HG03575 (cell line): ENCODE data around the gene FUT1.
"Not testable (repeated sequence)": the region's sequence is repeated elsewhere in the genome, so short reads cannot be mapped to it uniquely, and the experiment has no call there.

Experiments
- ATAC-seq: cut with Tn5 transposase; IDR thresholded peaks from one replicate; pipeline ENCODE4 v1.9.1; 2021; ENCODE audit not compliant: unreplicated experiment, insufficient number of reproducible peaks, low FRiP score; ENCODE audit errors: extremely low read depth

Gene FUT1

DNA sequence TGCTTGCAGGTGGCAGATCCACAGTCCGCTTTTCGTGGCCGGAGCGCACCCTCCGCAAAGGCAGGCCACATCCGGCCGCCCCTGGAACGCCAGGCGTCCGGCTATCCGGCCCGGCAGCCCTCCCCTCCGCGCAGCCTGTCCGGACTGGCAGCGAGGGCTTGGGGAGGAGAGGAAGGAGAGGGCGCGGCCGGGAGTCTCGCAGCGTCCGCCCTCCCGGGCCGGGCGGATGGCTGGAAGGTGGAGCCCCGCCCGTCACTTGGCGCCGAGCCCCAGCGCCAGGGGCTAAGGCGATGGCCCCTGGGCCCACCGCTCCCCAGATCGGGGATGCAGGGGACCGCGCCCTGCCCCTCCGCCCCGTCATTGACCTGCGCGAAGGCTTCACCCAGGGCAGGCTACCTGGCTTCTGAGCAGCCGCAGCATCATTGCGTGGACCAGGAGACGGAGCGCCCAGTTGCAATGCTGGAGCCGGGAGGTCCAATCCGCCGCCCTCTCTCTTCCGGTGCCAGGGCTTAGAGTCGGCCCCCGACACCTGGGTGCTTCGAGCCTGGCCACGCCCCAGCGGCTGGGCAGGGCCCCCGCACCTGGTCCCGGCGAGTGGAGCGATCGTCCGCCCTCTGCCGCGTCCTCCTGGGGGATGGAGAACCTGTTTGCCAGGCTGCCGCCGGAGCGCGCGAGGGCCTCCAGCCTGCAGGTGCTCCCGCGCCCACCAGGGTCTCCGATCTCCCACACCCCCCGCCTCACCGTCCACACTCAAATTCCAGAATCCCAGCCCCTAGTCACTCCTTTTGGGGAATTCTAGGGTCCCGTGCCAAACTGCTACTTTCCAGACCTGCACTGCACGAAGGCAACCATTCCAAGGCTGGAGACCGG, at the start of gene FUT1:
Gene FUT1 (minus strand): TSS at position 146 of the 870 bp plus-strand sequence. CDS start 1,360 bp downstream, outside the sequence.
- no peak for ATAC-seq

DNA sequence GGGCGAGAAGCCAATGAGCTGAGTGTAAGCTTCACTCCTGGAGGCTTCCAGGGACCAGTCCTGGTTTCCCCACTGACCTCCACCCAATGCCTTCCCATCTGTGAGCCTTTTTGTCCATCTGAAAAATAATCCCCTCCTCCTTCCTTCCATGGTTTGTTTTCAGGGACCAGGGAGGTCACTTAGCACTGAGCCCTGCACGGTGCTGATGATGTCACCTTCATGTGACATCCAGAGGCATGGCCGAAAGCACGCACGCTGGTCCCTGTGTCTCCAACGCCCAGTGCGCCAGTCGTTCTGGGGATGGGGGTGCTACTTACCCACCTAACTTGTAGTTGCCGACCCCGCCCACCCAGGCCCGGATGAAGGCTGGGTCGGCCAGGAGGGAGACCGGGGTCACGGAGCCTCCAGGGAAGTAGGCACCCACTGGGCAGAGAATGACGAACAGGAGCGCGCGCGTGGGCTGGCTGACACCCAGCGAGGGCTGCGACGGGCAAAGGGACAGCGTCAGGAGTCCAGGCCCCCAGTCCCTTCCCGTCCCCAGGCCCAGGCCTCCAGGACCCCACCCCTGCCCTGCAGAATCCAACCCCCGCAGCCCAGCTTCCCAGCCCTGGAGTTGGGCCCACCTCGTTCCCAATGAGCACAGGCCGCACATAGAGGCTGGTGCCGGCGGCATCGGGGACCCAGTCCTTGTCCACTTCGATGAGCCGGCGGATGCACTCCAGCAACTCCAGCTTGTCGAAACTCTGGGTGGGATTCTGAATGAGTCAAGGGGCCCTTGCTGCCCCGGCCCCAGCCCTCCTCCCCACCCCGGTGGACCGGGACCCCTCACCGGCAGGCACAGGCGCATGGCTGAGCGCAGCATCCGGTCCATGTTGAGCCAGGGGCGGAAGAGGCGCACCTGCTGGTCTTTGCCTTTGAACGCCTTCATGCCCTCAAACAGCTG, 47.2 kb upstream of the FUT1 start:
- ATAC-seq = no peak

DNA sequence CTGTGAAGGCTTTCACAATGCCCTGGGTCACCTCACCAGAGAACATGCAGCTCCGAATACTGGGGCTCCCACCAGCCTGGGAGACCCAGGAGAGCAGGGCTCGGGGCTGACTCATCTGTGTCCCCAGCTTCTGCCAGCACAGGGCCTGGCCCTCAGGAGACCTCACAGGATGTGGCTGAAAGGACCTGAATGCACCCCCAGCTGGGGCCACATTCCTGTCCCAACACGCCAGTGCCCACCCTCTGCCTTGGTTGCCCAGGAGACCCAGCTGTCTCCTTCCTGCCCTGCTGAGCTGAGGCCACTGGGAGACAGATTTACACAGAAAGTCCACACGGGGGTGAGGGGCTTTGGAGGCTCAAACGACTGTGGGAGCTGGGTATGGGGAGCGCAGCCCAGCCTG, 46.5 kb upstream of the FUT1 start:
- no peak for ATAC-seq

DNA sequence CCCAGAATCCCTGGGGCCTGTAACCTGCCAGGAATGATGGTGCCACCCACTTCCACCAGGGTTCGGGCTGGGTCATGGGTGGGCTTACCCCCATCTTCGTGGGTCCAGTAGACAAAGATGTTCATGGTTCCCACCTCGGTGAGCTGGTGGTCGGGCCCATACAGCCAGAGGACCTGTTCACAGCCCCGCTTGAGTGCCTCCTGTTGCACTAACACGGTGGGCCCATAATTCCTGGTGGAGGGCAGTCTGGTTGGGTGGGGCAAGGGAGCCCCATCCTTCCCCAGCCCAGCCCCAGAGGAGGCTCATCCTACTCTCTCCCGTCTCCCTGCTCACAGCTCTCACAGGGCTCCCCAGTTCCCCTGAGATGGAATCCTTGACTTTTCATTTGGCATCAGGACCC, 44.7 kb upstream of the FUT1 start:
- no peak for ATAC-seq

DNA sequence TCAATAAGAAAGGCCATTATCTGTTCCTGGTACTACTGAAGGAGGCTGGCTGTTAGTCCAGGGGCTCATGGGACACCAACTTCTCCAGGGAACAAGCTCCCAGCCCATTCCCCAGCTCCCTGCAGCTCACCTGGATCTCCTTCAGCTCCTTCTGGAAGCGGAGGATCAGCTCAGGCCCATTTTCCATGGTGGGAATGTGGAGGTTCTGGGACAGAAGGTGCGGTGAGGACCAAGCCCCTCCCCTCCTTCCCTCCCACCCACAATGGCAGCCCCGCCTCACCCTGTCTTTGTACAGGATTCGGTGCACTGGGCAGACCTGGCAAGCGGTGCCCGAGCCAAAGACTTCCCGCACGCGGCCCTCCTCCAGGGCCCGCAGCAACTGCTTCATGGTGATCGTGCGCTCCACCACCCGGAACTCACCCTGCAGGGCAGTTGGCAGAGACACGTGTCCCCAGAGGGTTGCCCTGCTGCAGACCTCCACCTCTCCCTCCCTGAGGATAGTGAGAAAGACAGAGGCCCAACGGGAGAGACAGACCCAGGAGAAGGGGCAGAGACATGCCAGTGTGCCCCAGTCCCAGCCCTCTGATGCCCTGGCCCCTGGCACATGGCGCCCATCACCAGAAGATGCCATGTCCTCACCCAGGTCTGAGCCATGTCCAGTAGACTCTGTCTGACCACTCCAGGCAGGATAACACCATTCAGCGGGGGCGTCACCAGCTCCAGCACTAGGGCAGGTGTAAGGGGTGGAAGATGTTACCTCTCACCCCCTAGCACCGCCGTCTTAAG, 44.0 kb upstream of the FUT1 start:
- no peak for ATAC-seq

DNA sequence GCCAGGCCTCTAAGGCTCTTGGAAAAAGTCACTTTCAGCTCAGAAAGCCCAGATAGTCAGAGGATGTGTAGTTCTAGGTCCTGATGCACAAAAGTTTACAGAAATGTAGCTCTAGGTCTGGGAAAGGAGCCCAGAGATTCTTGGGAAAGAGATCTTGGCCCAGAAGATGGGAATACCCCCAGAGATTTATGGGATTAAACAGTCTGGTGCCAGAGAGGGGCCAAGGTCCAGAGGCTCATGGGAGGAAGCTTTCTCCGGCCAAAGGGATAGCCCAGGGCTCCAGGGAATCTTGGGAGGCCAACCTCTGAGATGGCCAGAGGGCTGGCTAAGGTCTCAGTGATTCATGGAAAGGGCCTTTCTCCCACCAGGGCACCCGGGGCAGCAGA, 43.2 kb upstream of the FUT1 start:
- no peak for ATAC-seq

DNA sequence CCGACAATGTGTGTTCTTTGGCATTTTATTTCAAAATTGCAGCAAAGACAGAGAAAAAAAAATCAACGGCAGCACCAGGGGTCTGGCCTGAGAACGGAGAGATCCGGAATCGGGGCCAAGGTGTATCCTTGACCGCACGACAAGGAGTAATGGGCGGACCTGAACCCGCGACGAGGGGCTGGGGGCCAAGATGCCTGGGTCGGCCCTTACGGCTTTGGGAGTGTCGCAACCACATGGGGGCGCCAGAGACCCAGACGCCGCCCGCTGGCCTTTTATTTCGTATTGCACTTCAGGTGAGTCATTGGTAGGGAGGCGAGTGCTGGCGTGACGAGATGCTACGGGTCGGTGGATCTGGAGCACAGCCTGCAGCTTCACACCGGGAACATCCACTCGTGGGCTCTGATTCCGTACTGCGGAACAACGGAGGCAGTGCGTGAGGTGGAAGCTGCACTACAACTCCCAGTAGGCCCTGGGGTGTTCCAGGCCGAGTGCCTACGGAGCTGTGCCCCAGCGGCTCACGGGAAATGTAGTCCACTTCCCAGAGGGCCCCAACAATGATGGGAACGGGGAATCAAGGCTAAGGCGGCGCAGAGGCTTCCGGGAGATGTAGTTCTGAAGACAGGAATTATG, 42.7 kb upstream of the FUT1 start:
- ATAC-seq = peak; percentile 48

DNA sequence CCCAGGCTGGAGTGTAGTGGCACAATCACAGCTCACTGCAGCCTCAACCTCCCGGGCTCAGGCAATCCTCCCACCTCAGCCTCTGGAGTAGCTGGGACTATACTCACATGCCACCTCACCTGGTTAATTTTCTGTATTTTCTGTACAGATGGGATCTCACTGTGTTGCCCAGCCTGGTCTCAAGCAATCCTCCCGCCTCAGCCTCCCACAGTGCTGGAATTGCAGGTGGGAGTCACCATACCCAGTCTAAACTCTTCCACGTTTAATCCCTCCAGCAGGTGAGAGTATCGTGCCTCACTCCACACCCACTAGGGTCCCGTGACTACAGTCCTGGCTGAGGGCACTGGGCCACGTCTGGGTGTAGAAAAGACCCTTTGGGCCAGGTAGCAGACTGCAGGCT, 41.9 kb upstream of the FUT1 start:
- ATAC-seq = no peak

DNA sequence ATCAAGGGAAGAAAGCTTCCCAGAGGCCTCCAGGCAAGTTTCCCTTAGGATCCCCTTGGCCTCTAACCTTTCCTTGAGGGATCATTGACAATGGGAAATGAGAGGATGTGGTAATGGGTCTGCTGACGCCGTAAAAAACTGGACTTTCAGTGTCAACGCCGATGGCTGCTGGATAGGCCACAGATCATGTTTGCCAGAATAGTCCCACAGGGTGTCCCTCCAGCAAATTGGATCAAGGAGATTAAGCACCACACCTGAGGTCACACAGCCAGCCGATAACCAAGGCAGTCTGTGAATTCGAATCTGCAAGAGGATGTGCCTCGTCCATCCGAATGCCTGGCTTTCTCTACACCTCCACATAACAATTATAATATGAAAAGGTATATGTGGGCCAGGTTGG, 40.8 kb upstream of the FUT1 start:
- no peak for ATAC-seq

DNA sequence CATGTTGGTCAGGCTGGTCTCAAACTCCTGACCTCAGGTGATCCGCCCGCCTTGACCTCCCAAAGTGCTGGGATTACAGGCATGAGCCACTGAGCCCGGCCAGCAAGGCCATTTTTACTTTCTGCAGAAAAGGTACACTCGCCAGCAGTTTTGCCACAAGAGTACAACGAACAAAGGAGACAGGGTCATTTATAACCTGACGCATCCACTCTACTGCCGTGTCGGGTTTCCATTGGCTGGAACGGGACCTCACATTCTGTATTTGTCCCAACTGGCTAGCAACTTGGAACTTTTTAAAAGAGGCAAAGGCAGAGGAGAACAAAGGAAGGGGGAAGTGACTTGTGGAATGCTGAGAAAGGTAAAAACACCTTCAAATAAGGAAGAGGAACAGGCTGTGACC, 34.9 kb upstream of the FUT1 start:
- ATAC-seq = not testable (repeated sequence)

DNA sequence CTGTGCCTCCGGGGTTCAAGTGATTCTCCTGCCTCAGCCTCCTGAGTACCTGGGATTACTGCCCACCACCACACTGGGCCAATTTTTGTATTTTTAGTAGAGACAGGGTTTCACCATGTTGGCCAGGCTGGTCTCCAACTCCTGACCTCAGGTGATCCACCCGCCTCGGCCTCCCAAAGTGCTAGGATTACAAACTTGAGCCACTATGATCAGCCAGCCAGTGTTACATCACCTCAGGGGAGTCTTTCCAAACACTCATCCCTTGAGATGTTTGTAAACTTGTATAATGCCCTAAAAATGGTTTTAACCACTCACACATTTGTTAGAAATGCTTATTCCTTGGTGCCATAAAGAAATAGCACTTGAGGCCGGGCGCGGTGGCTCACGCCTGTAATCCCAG, 34.0 kb upstream of the FUT1 start:
- ATAC-seq = not testable (repeated sequence)

DNA sequence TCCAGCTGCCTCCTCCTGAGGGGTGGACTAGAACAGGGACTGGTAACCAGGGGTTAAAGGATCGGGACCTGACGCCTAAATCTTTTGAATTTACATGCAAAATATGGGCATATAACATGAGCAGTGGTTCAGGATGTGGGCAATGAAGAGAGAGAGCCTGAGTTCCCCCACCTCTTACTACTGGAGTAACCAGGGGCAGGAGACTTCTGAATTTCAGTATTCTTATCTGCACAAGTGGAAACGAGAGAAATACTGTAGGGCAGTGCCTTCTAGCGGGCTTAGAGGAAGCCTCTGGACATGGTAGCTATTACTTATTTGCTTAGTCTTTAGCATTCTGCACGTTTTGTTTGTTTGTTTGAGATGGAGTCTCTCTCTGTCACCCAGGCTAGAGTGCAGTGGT, 32.1 kb upstream of the FUT1 start:
- ATAC-seq = no peak

DNA sequence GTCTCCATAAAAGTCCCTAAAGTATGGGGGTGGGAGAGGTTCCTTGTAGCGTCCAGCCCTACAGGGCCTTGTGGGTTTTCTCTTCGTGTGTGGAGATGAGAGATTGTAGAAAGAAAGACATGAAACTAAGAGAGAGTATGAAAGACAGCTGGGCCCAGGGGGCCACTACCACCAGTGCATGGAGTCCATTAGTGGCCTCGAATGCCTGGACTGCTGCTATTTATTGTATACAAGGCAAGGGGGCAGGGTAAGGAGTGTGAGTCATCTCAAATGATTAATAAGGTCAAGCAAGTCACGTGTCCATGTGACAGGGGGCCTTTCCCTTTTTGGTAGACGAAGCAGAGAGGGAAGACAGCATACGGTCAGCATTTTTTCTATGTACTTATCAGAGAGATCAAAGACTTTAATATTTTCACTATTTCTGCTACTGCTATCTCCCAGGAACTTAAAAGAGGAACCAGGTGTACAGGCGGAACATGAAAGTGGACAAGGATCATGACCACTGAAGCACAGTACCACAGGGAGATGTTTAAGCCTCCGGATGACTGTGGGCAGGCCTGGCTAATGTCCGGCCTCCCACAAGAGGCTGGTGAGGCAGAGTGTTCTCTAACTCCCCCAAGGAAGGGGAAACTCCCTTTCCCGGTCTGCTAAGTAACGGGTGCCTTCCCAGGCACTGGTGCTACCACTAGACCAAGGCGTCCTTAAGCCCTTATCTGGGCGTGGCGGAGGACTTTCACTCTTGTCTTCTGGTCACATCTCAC, 28.4 kb upstream of the FUT1 start:
- no peak for ATAC-seq

DNA sequence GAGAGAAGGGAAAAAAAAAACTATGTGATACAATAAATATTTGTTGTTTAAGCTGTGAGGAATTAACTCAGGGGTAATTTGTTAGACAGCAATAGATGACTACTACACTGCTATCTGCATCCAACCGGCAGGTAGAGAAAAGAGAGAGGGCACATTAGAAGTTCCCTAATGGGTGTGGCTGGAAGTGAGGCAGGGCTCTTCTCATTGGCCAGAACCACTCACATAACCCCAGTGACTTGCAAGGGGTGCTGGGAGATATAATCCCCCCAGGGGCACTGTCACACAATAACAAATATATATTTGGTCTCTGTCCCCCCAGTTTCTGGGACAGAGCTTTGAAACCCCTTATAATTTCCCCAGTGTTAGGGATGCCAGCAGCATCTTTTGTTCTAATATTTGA, 27.2 kb upstream of the FUT1 start:
- ATAC-seq = no peak

DNA sequence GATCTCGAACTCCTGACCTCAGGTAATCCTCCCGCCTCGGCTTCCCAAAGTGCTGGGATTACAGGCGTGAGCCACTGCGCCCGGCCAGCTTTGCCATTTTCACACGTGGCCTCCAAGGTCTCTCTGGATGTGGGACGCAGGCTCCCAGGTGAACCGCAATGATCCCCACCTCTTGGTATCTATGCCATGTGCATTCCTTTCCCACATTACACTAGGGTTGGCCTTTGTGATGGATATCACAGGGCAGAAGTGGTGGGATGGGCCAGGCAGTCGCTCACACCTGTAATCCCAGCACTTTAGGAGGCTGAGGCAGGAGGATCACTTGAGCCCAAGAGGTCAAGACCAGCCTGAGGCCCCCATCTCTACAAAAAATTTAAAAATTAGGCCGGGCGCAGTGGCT, 25.3 kb upstream of the FUT1 start:
- ATAC-seq = no peak

DNA sequence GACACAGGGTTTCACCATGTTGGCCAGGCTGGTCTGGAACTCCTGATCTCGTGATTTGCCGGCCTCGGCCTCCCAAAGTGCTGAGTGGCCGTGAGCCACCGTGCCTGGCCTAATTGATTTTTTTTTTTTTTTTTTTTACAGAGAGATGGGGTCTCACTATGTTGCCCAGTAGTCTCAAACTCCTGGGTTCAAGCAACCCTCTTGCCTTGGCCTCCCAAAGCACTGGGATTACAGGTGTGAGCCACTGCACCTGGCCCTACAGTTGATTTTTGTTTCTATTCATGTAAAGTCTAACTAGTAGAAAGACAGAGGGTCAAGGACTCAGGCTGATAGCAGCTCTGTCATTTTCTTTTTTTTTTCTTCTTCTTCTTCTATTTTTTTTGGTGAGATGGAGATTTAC, 24.7 kb upstream of the FUT1 start:
- ATAC-seq = no peak

DNA sequence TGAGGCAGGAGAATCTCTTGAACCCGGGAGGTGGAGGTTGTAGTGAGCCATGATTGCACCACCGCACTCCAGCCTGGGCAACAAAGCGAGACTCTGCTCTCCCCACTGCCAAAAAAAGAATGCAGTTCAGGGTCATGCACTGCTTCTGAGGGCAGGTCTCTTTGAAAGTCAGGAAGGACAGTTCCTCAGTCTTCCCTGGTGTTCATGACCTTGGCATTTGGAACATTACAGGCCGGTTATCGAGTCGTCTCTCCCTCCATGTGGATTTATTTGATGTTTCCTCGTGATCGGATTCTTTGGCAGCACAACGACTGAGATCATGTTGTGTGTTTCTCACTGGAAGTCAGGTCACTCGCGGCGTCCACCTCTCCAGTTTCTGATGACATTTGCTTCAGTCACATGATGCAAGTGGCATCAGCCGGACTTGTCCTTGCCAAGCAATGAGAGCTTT, 20.1 kb upstream of the FUT1 start:
- ATAC-seq = no peak
